GM20000 (cell line): ENCODE measurements around the gene ASPN.

Experiments used
- DNase-seq: peaks from one replicate; pipeline ENCODE4 v3.0.0; 2012; ENCODE audit warnings: low spot score
- TF ChIP-seq, protein P1 (sequence below): IDR thresholded peaks from 2 replicates; pipeline ENCODE4 v1.5.1; 2012; ENCODE audit warnings: mild to moderate bottlenecking, control low read depth; ENCODE audit errors: extremely low read depth, missing control alignments

ASPN gene

GRCh38 chr9:92513349-92513748 lies 31.0 kb upstream of the ASPN start:
- TF ChIP-seq, protein P1, sequence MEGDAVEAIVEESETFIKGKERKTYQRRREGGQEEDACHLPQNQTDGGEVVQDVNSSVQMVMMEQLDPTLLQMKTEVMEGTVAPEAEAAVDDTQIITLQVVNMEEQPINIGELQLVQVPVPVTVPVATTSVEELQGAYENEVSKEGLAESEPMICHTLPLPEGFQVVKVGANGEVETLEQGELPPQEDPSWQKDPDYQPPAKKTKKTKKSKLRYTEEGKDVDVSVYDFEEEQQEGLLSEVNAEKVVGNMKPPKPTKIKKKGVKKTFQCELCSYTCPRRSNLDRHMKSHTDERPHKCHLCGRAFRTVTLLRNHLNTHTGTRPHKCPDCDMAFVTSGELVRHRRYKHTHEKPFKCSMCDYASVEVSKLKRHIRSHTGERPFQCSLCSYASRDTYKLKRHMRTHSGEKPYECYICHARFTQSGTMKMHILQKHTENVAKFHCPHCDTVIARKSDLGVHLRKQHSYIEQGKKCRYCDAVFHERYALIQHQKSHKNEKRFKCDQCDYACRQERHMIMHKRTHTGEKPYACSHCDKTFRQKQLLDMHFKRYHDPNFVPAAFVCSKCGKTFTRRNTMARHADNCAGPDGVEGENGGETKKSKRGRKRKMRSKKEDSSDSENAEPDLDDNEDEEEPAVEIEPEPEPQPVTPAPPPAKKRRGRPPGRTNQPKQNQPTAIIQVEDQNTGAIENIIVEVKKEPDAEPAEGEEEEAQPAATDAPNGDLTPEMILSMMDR, result no peak
- DNase-seq, result no peak

GRCh38 chr9:92512622-92513021 lies 30.3 kb upstream of the ASPN start:
- TF ChIP-seq, protein P1, result no peak

GRCh38 chr9:92510747-92511146 lies 28.4 kb upstream of the ASPN start:
- TF ChIP-seq, protein P1, result no peak
- DNase-seq, result no peak

More at GRCh38 chr9:92512622-92513021, 30.3 kb upstream of the ASPN start:
- DNase-seq, result no peak

DNA sequence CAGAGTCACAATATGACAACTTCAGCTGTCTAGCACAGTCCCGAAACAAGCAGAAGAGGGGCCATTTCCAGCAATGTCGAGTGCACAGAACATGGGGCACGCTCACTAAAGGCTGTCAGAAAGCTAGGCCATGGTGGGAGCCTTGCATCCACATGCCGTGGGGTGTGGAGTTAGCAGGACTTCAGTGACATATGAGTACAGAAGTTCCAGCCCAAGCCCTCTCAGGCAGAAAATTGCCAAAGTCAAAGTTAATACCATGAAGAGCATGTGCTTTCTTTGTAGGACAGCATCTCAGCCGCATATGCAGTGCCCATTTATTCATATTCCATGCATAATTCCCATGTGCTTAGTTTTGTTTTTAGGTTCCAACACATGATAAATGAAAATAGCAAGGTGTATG lies 26.7 kb upstream of the ASPN start:
- TF ChIP-seq, protein P1, result no peak
- DNase-seq, result no peak

DNA sequence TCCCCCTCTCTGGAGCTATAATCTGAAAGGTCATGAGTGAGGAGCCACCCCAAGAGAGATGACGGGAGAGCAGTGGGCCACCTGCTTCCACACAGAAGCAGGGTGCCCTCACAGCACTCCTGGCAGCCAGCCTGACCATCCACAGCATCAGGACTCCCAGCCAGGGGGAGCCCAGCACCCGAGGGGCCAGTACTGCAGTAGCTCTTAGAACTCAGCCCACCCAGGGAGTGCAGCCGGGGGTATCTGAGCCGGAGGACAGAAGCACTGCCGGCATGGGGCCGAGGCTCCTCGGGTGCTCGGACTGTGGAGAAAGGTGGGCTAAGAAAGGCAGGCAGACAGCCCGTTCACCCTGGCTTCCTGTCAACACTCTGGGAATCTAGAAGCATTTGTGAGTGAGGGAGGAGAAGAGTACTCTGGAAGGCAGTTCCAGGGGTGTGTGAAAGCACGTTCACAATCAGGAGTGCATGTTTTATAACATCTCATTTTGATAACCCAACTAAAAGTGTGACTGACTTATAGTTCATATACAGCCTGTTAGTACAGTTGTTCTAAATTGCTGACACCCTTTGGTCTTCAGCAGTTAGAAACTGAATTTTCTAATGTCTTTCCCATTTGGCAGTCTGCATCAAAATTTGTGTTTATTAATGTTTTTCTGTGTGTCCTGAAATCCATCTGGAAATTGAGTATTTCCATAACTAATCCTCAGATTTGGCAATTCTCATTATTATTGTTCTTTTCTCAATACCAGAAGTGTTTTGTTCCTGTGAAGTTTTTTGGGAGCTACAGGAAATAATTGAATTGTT lies 25.9 kb upstream of the ASPN start:
- TF ChIP-seq, protein P1, result no peak
- no peak for DNase-seq

- TF ChIP-seq, protein P1, result no peak
- no peak for DNase-seq
Measured at GRCh38 chr9:92507496-92507895, 25.2 kb upstream of the ASPN start.

GRCh38 chr9:92507005-92507404 lies 24.7 kb upstream of the ASPN start:
- TF ChIP-seq, protein P1, result no peak
- no peak for DNase-seq
